T47D (cell line): ENCODE results near the gene MGAT5.

ENCODE experiments used
- DNase-seq, 2 experiments: peaks; one replicate each; pipeline versions ENCODE4 v3.0.0 to v3.0.0-alpha.2; 2011 to 2012; ENCODE audit warnings: low read depth in 1 of 2, low spot score in 1 of 2
- JUND ChIP-seq: IDR thresholded peaks from 2 replicates; pipeline ENCODE4 v1.6.1; 2012; ENCODE audit warnings: low read depth
- in situ Hi-C: cut with HindIII; loops from 2 replicates; pipeline ENCODE4 v1.10.0; 2016; ENCODE audit warnings: low sequenced_read_pairs, low pct_unique_long_range_greater_than_20kb

The MGAT5 gene

DNA sequence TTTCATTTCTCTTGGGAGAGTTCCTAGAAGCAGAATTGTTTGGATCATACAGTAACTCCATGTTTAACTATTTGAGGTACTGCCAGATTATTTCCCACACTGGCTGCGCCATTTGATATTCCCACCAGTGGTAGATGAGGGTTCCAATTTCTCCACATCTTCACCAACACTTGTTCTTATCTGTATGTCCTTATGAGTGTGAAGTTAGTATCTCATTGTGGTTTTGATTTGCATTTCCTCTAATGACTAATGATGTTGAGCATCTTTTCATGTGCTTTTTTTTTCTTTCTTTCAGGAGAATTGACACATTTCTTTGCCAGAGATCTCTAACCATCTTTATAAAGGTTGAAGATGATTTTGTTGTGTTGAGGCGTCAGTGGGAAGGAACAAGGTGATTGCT, 4.1 kb upstream of the MGAT5 start:
- no peak for DNase-seq
- in situ Hi-C loops: no loop called here
- no peak for TF ChIP-seq JUND

DNA sequence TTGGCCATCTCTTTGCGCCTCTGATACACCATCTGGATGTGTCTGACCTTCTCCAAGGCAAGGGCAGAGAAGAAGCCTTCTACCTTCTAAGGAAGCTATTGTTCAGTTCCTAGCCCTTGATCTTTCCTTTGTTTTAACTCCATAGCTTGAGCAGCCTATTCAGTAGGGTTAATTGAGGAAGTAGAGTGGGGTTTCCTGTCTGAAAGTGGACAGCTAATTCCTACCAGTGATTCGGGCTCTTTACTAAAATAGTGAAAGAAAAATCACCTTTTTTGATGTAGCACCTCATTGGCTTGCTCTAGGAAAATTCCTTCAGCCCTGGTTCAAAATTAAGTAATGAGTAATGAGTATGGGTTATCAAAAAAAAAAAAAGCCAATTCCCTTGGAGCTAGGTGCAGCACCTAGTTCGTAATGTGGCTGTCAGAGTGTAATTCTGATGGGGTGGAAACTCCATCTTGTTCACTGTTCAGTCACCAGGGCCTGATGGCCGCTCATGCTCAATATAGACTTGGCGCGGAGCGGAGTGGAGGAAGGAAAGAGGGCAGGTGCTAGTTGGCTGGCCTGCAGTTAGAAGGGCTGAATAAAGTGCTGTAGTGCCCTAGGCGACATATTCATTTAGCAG, 2.9 kb upstream of the MGAT5 start:
- no peak for DNase-seq
- in situ Hi-C loops: no loop called here

DNA sequence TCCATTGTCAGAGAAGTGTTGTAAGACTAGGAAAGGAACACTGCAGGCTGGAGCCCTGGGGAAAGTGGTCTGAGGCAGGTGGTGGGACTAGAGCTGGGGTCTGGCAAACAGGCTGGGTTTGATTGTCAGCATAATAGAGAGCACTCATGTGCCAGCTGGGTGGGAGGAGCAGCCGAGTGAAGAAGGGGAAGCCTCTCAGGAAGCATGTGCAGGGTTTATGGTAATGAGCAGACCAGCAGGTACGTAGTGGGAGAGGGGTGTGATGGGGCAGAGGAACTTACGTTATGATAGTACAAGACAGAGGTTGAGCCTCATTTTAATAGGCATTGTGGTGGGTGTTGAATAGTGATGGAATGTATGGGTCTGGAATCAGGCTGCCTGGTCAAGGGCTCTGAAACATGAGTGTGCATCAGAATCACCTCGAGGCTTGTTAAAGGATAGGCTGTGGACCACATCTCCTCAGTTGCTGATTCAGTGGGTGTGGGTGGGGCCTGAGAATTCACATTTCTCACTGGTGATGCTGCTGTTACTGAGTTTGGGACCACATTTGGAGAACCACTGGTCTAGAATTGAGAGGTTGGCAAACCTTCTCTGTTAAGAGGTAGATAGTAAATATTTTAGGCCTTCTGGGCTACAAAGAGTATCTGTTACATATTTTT, 1.7 kb upstream of the MGAT5 start:
- no peak for DNase-seq
- no peak for TF ChIP-seq JUND
- in situ Hi-C loops: no loop called here

More for the DNA sequence above, 2.9 kb upstream of the MGAT5 start:
- TF ChIP-seq JUND: no peak

DNA sequence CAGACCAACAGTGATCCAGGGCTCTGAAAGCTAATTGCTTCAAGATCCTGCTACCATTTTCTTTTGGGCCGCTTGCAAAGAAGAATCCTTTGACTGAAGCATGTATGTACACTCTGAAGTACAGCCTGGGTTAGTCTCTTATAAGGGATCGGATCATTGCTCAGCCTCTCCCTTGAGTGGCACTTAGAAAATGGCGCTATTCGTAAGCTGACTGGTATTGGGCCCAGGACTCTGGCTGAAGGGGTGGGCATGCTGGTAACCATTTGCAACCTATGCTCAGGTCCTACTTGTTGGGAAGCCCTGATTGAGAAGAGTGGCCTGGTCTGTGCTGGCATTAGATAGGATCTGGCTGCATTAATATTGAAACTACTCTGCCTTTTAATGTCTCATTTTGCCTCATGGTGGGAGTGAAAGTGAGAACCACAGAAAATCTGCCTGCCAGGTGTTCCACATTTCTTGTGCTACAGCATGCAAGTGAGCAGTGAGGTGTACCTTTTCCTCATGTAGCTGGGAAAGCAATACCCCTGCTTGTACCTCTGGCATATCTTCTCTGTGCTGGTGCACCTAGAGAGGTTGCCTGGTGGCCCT, 661 bp upstream of the MGAT5 start:
- in situ Hi-C loops: no loop called here
- no peak for TF ChIP-seq JUND
- no peak for DNase-seq

DNA sequence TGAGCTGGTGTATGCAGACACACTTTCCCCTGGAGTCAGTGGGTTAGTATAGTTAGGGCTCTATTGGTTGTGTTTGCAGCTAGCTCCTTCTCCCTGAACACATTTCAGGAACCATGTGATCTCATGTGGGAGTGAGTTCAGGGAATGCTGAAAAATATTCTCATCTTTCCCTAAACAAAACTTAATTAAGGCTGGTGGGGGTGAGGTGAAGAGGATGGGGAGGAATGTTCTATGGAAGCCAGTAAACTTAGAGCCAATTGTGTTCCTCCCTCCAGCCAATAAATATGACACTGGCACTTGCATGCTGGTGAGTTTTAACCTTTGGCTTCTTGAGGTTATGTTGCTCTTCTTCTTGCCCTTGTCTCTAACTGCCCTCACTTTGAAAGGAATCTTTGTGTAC, 952 bp downstream of the MGAT5 start:
- TF ChIP-seq JUND: no peak
- no peak for DNase-seq
- in situ Hi-C loops: no loop called here

DNA sequence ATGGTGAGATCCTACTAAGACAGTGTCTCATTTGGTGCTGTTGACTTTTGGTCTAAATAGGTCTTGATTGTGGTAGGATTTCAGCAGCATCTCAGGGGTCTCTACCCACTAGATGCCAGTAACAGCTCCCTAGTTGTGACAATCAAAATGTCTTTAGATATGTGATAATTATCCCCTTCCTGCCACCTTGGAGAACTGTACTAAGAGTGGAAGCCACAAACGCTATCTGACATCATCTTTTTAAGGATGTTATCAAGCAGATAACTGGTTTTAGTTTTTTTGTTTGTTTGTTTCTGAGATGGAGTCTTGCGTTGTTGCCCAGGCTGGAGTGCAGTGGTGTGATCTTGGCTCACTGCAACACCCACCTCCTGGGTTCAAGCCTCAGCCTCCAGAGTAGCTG, 3.1 kb downstream of the MGAT5 start:
- in situ Hi-C loops: no loop called here

DNA sequence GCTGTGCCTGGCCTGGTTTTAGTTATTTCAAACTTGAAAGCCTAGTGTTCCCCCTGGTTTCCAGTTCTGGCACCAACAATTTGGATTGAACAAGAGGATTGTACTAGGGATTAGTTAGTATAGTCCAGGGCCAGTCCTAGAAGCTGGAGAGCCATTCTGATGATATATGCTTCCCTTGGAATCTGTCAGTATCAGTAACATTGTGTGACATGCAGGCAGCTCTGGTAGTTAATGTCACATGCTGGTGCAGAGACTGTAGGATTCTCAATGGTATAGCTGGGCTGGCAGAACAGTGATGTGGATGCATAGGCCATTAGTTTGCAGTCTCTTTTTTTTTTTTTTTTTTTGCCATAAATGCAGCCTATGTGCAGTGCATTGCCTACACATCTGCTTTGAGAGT, 3.6 kb downstream of the MGAT5 start:
- in situ Hi-C loops: no loop called here
- no peak for DNase-seq
- TF ChIP-seq JUND: no peak

More for the DNA sequence above, 3.1 kb downstream of the MGAT5 start:
- TF ChIP-seq JUND: no peak
- no peak for DNase-seq

DNA sequence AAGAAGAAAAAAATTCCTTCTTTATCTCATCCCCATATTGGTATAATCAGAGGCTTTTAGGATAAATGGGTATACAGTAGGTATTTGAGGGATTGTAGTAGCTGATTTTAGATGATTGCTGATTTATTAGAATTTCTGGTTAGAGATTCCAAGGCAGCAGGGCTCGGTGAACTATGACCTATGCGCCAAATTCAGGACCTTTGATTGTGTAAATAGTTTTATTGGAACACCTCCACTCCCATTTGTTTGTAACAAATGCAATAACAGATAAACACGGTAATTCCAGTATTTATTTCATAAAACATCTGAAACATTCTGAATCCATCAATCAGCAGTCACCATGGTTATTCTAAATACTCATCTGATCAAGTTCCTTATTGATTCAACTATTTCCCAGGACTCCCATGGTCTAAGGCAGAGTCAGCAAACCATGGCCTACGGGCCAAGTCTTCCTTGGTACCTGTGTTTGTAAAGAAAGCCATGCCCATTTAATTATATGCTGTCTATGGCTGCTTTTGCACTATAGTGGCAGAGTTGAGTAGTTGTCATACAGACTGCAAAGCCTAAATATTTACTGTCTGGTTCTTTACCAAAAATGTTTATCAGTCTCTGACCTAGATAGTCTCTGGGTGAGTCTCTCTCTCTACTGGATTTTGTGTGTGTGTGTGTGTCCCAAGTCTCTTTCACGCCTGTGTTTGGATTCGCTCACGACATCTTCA, 4.3 kb downstream of the MGAT5 start:
- TF ChIP-seq JUND: no peak
- in situ Hi-C loops: no loop called here
- DNase-seq: no peak

DNA sequence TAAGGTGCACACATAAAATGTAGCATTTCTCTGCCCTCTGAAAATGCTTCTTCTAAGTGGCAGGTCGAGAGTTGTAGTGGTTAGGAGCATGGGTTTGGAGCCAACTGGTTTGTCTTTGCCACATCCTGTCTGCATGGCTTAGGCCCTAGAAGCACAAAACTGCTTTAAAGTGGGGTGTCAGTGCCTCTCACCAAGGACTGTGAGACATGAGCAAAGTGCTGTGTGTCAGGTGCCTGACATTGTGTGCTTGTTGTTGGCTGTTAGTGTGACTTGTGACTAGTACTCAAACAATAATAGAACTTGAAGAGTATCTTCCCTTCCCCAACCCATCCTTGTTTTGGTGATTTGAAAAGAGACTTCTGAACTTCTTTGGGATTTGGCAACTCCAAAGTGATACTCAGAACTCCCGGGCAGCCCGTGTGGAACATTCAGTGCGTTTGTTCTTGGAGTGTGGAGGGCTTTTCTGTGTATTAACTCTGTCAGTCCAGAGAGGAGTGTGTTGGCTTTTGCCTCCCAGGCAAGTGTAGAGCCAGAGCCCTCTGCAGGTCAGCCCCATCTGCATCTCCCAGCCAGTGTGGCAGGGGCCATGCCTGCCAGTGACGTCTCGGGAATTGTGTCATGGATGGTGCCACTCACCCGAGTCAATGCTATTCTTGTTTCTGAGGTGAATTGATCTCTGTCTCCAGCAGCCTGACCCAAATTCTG, 5.0 kb downstream of the MGAT5 start:
- DNase-seq: no peak
- TF ChIP-seq JUND: no peak
- in situ Hi-C loops: no loop called here

DNA sequence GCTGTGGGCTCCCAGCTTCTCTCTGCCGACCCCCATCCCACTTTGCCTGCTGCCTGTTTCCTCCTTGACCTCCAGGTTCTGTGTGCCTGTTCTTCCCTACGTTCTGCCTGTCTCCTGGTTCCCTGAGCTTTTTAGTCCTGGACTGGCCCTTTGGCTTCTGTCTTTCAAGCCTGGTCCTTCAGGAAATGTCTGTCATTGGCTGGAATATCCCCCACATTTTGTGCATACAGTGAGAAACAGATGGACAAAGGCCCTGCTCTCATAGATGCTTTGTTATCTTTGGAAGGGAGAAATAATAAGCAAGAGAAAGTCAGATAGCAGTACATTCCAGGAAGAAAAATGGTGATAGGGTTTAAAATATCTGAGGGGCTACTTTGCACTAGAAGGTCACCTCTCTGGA, 5.7 kb downstream of the MGAT5 start:
- no peak for TF ChIP-seq JUND
- no peak for DNase-seq
- in situ Hi-C loops: no loop called here

DNA sequence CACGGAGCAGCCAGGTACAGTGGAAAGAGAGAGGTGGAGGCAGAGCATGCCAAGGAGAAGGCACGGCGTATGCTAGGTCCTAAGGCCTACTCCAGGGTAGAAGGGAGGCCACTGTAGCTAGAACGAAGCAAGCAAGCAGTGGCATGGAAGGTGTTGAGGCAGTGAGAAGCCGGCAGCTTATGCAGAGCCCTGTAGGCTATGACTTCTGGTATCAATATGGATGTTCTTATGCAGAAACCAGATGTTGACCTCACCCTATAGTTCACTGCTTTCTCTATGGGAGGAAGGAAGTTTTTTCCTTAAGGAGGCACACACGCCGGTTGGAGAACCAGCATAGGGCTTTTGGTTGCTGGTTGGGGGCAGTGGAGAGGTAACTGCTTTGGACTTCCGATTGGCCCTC, 6.1 kb downstream of the MGAT5 start:
- in situ Hi-C loops: no loop called here
- no peak for DNase-seq
- no peak for TF ChIP-seq JUND

DNA sequence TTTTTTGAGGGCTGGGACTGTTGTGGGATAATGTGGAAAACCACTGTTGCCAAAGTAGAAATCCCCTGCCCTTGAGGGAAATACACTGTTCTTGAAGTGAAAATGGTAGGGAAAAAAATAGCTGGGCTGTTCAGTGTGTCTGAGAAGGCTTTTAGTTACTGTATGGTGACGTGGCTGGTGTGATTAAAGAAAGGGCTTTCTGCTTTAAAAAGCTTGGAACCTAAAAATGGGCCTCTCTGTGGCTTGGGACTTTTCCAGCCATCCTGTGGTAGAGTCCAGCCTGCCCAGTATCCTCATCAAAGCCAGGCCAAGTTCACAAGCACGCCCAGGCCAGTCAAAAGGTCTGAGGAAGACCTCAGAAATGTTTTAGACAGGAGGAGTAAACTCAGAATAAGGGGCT, 6.8 kb downstream of the MGAT5 start:
- in situ Hi-C loops: no loop called here
- DNase-seq: no peak
- TF ChIP-seq JUND: no peak
